Right lobe of liver (tissue), 4 donors: Measurements from ENCODE around the gene RCE1.

ENCODE experiments used
- CTCF ChIP-seq, 4 donors: fragments of 200-600 bp in 3 of 4; fragments of 450-650 bp in 1 of 4; IDR thresholded peaks; one replicate each; pipeline versions ENCODE4 v1.5.1 to v1.8.0; 2016 to 2022; ENCODE audit warnings: antibody characterized with exemption in 4 of 4, mild to moderate bottlenecking in 2 of 4
- POLR2A ChIP-seq: fragments of 450-650 bp; IDR thresholded peaks from one replicate; pipeline ENCODE4 v1.6.1; 2017; ENCODE audit warnings: antibody characterized with exemption, mild to moderate bottlenecking
- donor health status: DM: no; HTN: no; CAD: no.
- donor health status: DM: no; HTN: no; CAD: no.
- donor health status: DM: no; HTN: yes; CAD: no.

DNA sequence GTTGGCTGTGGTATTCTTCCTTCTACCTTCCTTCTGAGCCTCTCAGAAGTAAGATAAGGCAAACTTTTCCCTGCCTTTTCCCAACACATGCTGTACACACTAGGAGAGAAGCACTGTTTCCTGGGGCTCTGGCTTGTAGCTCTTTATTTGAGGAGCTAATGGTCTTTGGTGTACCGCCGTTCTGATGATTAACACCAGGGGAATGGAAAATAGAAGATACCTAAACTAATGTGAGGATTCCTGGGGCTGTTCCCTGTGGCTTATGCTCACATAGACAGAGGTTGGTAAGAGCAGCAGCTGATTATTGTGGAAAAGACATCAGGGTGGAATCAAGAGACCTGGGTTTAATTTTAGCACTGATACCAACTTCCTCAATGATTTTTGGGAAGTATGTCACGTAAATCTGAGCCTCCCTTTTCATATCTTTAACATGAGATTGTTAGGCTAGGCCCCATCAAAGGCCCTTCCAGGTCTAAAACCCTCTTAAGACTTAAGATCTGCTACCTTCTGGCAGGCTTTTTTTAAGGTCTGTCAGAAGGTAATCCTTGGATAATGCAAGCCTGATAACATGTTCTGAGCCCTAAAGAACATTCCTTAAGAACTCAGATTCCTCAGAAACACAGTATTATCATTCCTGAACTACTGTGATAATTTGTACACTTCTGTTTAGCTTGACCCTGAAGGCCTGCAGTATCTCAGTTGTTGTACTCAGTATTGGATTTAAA lies 24.8 kb upstream of the RCE1 start:
- TF ChIP-seq CTCF (IDR thresholded peaks at IDR 0.05) (no peak), POLR2A (no peak)
